OCI-LY7 (cell line): ENCODE results near the gene EYA3. TPM values are rescaled to one million over a fixed set of nuclear protein-coding genes. Genes with fewer than 3 reads are reported as not detected.

Source experiments
- BruUV-seq: library from RNA; stranded (reverse); fragments of 400-500 nt; replicated peaks from 2 replicates; lab custom pipeline; 2021; lab: Mats Ljungman, UMichigan
- CTCF ChIA-PET: fragments of 300-600 bp; sonication (Branson Sonifier 250); formaldehyde crosslinking; loops from one replicate; lab custom pipeline; 2022; ENCODE audit warnings: antibody characterized with exemption; ENCODE audit not compliant: unreplicated experiment; lab: Charles Lee
- POLR2A ChIA-PET: fragments of 300-600 bp; sonication (Branson Sonifier 250); formaldehyde crosslinking; loops from one replicate; lab custom pipeline; 2022; ENCODE audit warnings: antibody characterized with exemption; lab: Charles Lee
- DNase-seq: peaks from one replicate; pipeline ENCODE4 v3.0.0-alpha.2; 2015; ENCODE audit warnings: low spot score
- H2AFZ ChIP-seq: fragments of 200-600 bp; sonication (generic), shearing (Covaris generic); 2 replicates; pipeline ENCODE4 v1.6.1; 2014; ENCODE audit warnings: mild to moderate bottlenecking, antibody characterized with exemption, low read length, moderate library complexity
- H3K27ac ChIP-seq: fragments of 200-600 bp; sonication (generic); 2 replicates; pipeline ENCODE4 v1.5.1; 2014; ENCODE audit warnings: mixed run types, low read depth, mild to moderate bottlenecking, moderate library complexity, low read length, inconsistent platforms; ENCODE audit not compliant: poor library complexity, severe bottlenecking
- H3K36me3 ChIP-seq: fragments of 200-600 bp; sonication (generic); 2 replicates; pipeline ENCODE4 v1.6.1; 2014; ENCODE audit warnings: mild to moderate bottlenecking, antibody characterized with exemption, low read length, moderate library complexity, mixed read lengths; ENCODE audit not compliant: insufficient read depth
- H3K4me1 ChIP-seq: fragments of 200-600 bp; sonication (generic); 2 replicates; pipeline ENCODE4 v1.5.1; 2014; ENCODE audit warnings: mild to moderate bottlenecking, low read length; ENCODE audit not compliant: insufficient read depth, poor library complexity, severe bottlenecking
- H3K4me2 ChIP-seq: fragments of 200-600 bp; sonication (generic); 2 replicates; pipeline ENCODE4 v1.6.1; 2014; ENCODE audit warnings: mild to moderate bottlenecking, low read length
- H3K4me3 ChIP-seq: fragments of 200-600 bp; sonication (generic); 2 replicates; pipeline ENCODE4 v1.5.1; 2014; ENCODE audit warnings: mild to moderate bottlenecking, low read depth, low read length; ENCODE audit not compliant: poor library complexity, severe bottlenecking
- H3K79me2 ChIP-seq: fragments of 200-600 bp; sonication (generic); 2 replicates; pipeline ENCODE4 v1.6.1; 2016; ENCODE audit warnings: low read depth, mild to moderate bottlenecking, low read length, moderate library complexity, mixed read lengths; ENCODE audit not compliant: insufficient read depth
- H3K9me2 ChIP-seq: fragments of 200-600 bp; sonication (generic); 2 replicates; pipeline ENCODE4 v1.6.1; 2016; ENCODE audit warnings: mild to moderate bottlenecking, low read length, mixed read lengths; ENCODE audit not compliant: insufficient read depth
- H3K9me3 ChIP-seq: fragments of 200-600 bp; sonication (generic); 2 replicates; pipeline ENCODE4 v1.6.1; 2014; ENCODE audit warnings: mild to moderate bottlenecking, mixed run types, low read length, mixed read lengths
- H4K20me1 ChIP-seq: fragments of 200-600 bp; sonication (generic); 2 replicates; pipeline ENCODE4 v1.6.1; 2014; ENCODE audit warnings: mild to moderate bottlenecking, antibody characterized with exemption, low read length, moderate library complexity, mixed read lengths; ENCODE audit not compliant: insufficient read depth
- CTCF ChIP-seq: fragments of 200-600 bp; sonication (generic); conservative IDR thresholded peaks from 2 replicates; pipeline ENCODE4 v1.5.1; 2014; ENCODE audit warnings: mild to moderate bottlenecking, antibody characterized with exemption, low read length, moderate library complexity, mixed read lengths
- EZH2phosphoT487 ChIP-seq: fragments of 200-600 bp; sonication (generic); IDR thresholded peaks from 2 replicates; pipeline ENCODE4 v1.6.1; 2018; ENCODE audit warnings: low read depth, borderline replicate concordance, mild to moderate bottlenecking, mixed run types, antibody characterized with exemption, low read length, moderate library complexity, mixed read lengths
- intact Hi-C: fragments of 100-400 bp; cut with micrococcal nuclease; formaldehyde crosslinking; loops from one replicate; pipeline ENCODE4 v1.10.0; 2022; ENCODE audit not compliant: unreplicated experiment
- total RNA-seq, 2 experiments: library from RNA; depleted of rRNA in 1 of 2; stranded (reverse); fragments of >200 nt in 1 of 2; shearing (Covaris generic) in 1 of 2; gene quantifications; 2 replicates each; pipeline ENCODE4 v1.2.3, GENCODE V29; 2014 to 2022

EYA3 gene
- total RNA-seq, 2 experiments from 2014 or later: 29.0 to 114 TPM

- Histone ChIP-seq H4K20me1 (no peaks in the 10 kb centered on the region), H3K4me2 (peak overlapping the region; percentile 61), H3K4me1 (peaks cover 100% of the 10 kb centered on the region), H3K27ac (peak overlapping the region; percentile 84), H3K36me3 (peaks cover 32% of the 10 kb centered on the region), H2AFZ (no peak overlapping the region), H3K79me2 (peaks cover 98% of the 10 kb centered on the region), H3K9me2 (no peaks in the 10 kb centered on the region), H3K9me3 (peaks cover under 1% of the 10 kb centered on the region; the same call in 1 of the 2 replicates), H3K4me3 (peak overlapping the region; percentile 29)
- ChIA-PET POLR2A (interaction anchor here (0.6 to 6.1 kb wide), 15 partner anchors 8 to 1989 kb away, joined by 3 to 106 read pairs (median 4); partner anchors contain the start of genes EYA3 and PTAFR), CTCF (interaction anchor here (0.6 to 1.4 kb wide), 3 partner anchors 10 to 1255 kb away, joined by 3 to 4 read pairs (median 3); partner anchors contain the start of gene EYA3)
- BruUV-seq: no TSS peak
- intact Hi-C loops: loop anchor here (10.0 kb wide), 2 partner anchors 200 to 570 kb away; partner anchors contain the start of genes RNU11, TAF12 and THEMIS2
- TF ChIP-seq CTCF (no peak), EZH2phosphoT487 (no peak)
- DNase-seq: no peak
Measured at GRCh38 chr1:28074892-28075511, 13.4 kb downstream of the EYA3 start.

DNA sequence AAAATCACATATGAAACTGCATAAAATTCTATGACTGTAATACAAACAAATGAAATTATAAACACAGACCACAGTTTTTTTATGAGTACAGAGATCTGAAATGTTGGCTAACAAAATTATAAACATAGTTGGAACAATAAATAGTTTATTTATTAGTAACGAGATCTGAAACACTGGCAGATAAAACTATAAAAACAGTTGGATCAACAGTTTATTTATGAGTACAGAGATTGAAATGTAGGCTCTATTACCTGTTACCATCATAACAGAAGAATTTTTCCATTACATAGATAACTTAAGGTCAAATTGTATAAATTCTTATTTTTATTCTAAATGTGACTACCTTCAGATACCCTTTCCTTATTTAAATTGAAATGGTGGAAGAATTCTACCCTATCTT lies 14.5 kb downstream of the EYA3 start:
- H2AFZ ChIP-seq: no peak overlapping the region
- no peak for TF ChIP-seq CTCF
- no peak for TF ChIP-seq EZH2phosphoT487
- H3K36me3 ChIP-seq: peaks cover 25% of the 10 kb centered on the region
- POLR2A ChIA-PET: interaction anchor here (0.6 kb wide), 1 partner anchor 16 kb away, joined by 3 read pairs; no protein-coding TSS in a partner anchor
- H3K4me1 ChIP-seq: peaks cover 100% of the 10 kb centered on the region
- no peak for DNase-seq
- no TSS peak for BruUV-seq
- intact Hi-C loops: loop anchor here (10.0 kb wide), 2 partner anchors 199 to 571 kb away; partner anchors contain the start of genes RNU11, TAF12 and THEMIS2
- peak overlapping the region; percentile 84 for H3K27ac ChIP-seq
- H3K9me2 ChIP-seq: no peaks in the 10 kb centered on the region
- H3K9me3 ChIP-seq: peaks cover 3% of the 10 kb centered on the region; the same call in 1 of the 2 replicates
- H4K20me1 ChIP-seq: no peaks in the 10 kb centered on the region
- H3K4me2 ChIP-seq: peak overlapping the region; percentile 61
- peak overlapping the region; percentile 29 for H3K4me3 ChIP-seq
- CTCF ChIA-PET: no interaction called here
- peaks cover 98% of the 10 kb centered on the region for H3K79me2 ChIP-seq
